NCI-H1092 (cell line): Measurements from ENCODE around the gene FAM174B.

Source experiments
- DNase-seq: peaks from one replicate; lab custom pipeline; 2025; lab: John Stamatoyannopoulos, UW

FAM174B gene

GRCh38 chr15:92664178-92664900 is 8.8 kb upstream of the FAM174B start:
- no peak for DNase-seq

- DNase-seq = no peak
Observed at GRCh38 chr15:92663250-92663951, 7.8 kb upstream of the FAM174B start.

GRCh38 chr15:92662762-92663161 is 7.2 kb upstream of the FAM174B start:
- no peak for DNase-seq

- DNase-seq = no peak
Observed at GRCh38 chr15:92661956-92662355, 6.4 kb upstream of the FAM174B start.

GRCh38 chr15:92661069-92661468 is 5.5 kb upstream of the FAM174B start:
- no peak for DNase-seq

- no peak for DNase-seq
Observed at GRCh38 chr15:92657486-92657885, 1.9 kb upstream of the FAM174B start.

- DNase-seq = no peak
Observed at GRCh38 chr15:92656089-92656488, 514 bp upstream of the FAM174B start.

- no peak for DNase-seq
Observed at GRCh38 chr15:92654662-92655061, 913 bp downstream of the FAM174B start.

- DNase-seq = peak; percentile 62
Observed at GRCh38 chr15:92653836-92654539, 1.6 kb downstream of the FAM174B start.

- DNase-seq = no peak
Observed at GRCh38 chr15:92653366-92653765, 2.2 kb downstream of the FAM174B start.

- DNase-seq = no peak
Observed at GRCh38 chr15:92652576-92652966, 3.0 kb downstream of the FAM174B start.

GRCh38 chr15:92651877-92652575 is 3.5 kb downstream of the FAM174B start:
- DNase-seq = no peak

- DNase-seq = no peak
Observed at GRCh38 chr15:92650966-92651365, 4.6 kb downstream of the FAM174B start.

GRCh38 chr15:92650256-92650655 is 5.3 kb downstream of the FAM174B start:
- no peak for DNase-seq

GRCh38 chr15:92648190-92648875 is 7.2 kb downstream of the FAM174B start:
- DNase-seq = no peak

- no peak for DNase-seq
Observed at GRCh38 chr15:92647467-92648163, 8.0 kb downstream of the FAM174B start.

GRCh38 chr15:92646216-92646615 is 9.4 kb downstream of the FAM174B start:
- no peak for DNase-seq

- DNase-seq = no peak
Observed at GRCh38 chr15:92645731-92646130, 9.8 kb downstream of the FAM174B start.

- no peak for DNase-seq
Observed at GRCh38 chr15:92645051-92645631, 10.4 kb downstream of the FAM174B start.

GRCh38 chr15:92643849-92644815 is 11.4 kb downstream of the FAM174B start:
- DNase-seq = no peak
